NCI-H2081 (cell line): ENCODE measurements around the gene ZSCAN10.
"Not testable (repeated sequence)": the region's sequence is repeated elsewhere in the genome, so short reads cannot be mapped to it uniquely, and the experiment has no call there.

Experiments
- DNase-seq, 2 experiments: peaks; one replicate each; lab custom pipeline; 2025; lab: John Stamatoyannopoulos, UW

ZSCAN10 gene

DNA sequence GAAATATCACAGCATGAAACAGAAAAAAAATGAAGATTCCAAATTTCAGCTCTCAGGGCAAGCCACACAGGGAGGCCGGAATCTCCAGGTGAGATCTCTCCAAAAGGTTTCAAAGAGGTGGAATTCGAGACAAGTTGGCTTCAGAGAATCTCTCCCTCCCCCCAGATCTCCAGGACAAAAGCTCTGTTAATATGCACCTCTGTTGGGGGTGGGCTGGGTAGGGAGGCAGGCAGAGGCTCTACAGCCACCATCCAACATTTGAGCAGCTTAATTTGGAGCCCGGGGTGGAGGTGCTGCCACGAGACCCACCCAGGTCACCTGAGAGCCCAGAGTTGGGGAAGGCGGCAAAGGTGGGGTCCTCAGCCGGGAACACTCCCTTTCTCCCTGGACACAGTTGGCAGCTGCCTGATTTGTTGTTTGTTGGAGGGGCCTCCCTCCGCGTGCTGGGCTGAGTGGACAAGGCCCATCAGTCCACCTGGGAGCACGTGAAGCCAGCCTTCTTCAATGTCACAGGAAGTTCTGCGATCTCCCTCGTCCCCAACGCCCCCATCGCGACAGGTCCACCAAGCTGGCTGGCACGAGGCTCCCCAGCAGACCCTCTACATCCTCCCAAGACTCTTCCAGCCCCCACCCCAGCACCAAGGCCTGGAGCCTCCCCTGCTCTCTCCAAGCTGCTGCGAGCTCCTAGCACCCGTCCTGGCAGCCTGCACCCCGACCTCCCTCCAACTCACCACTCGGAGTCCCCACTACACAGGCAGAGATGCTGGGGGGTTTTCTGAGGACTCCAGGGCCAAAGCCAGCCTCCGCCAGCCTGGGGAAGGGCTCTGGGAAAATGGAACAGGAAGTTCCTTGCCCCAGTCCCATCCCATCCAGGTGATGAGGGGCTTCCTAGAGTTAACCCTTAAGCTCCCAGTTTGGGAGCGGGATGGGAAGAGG, at the start of gene ZSCAN10:
TSS of gene ZSCAN10 (minus strand) at position 836 of the 936 bp plus-strand sequence. CDS start 6,357 bp downstream, outside the sequence.
- no peak for DNase-seq

- no peak for DNase-seq
Measured at GRCh38 chr16:3148256-3149192, 49.4 kb upstream of the ZSCAN10 start.

DNA sequence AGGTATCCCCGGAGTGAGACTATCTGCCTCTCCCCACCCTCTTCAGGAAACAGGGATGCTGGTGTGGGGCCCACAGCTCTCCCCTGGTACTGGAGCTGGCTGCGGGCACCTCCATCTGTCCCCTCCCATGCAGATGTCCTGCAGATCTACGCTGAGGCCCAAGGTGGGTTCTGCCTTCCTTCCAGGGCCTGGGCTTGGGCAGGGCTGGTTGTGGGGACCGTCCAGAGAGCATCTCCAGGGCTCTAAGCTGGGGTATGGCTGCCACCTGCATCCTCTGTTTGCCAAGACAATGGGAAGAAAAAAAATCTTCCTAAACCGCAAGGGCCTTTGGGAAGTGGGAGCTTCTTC, 48.6 kb upstream of the ZSCAN10 start:
- no peak for DNase-seq

DNA sequence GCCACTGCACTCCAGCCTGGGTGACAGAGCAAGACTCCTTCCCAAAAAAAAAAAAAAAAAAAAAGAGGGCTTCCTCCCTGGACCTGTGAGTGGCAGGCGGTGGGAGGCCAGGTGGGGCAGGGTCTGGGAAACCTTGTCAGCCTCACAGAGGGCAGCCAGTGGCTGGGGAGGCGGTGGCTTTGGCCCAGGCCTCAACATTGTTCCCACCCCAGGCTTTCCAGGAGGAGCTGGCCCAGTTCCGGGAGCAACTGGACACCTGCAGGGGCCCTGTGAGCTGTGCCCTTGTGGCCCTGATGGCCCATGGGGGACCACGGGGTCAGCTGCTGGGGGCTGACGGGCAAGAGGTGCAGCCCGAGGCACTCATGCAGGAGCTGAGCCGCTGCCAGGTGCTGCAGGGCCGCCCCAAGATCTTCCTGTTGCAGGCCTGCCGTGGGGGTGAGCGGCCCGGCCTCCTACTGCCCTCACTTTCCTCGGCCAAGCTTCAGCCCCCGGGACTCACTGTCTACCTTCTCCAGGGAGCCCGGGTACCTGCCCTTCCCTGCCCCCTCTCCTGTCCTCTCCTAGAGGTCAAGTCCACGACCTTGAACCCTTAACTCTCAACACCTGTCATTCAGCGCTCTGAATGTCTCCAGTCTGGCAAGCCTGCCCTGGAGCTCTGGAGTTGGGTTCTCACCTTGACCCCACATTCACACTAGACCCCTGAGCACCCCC, 48.1 kb upstream of the ZSCAN10 start:
- no peak for DNase-seq

GRCh38 chr16:3145660-3146059, 46.6 kb upstream of the ZSCAN10 start:
- no peak for DNase-seq

- DNase-seq, result no peak
Measured at GRCh38 chr16:3145151-3145550, 46.1 kb upstream of the ZSCAN10 start.

DNA sequence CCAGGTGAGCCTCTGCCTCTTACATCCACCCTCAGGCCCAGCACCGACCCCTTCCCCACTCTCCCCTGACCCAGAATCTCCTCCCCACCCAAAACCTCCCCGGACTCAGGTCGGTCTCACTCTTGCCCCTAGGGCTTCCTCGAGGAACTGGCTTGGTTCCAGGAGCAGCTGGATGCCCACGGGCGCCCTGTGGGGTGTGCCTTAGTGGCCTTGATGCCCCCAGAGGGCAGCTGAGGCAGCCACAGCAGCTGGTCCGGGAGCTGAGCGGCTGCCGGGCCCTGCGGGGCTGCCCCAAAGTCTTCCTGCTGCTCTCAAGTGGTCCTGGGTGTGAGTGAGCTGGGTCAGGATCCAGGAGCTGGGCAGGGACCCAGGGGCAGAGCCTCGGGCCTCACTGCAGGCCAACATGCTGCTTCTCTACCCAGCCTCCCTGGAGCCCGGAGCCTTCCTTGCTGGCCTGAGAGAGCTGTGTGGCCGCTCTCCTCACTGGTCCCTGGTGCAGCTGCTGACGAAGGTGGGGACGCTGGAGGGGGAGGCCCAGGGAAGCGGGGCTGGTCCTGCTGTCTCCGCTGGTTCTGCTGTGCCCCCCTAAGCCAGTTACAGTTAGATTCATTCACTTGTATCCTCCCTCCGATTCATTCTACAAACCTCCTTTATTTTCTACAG, 45.4 kb upstream of the ZSCAN10 start:
- DNase-seq, result no peak

- DNase-seq, result no peak
Measured at GRCh38 chr16:3143598-3144320, 44.7 kb upstream of the ZSCAN10 start.

GRCh38 chr16:3143189-3143588, 44.1 kb upstream of the ZSCAN10 start:
- DNase-seq, result no peak

GRCh38 chr16:3142770-3143169, 43.7 kb upstream of the ZSCAN10 start:
- DNase-seq, result no peak

DNA sequence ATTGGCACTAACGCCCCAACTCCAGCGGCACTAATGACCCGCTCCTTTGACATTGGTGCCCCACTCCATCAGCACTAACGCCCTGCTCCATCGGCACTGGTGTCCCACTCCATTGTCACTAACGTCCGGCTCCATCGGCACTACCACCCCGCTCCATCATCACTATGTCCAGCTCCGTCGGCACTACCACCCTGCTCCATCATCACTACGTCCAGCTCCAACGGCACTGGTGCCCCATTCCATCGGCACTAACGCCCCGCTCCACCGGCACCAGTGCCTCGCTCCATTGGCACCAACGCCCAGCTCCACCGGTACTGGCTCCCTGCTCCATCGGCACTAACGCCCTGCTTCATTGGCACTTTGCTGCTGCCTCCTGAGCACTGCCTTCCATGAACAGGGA, 43.2 kb upstream of the ZSCAN10 start:
- no peak for DNase-seq

GRCh38 chr16:3141781-3142311, 42.8 kb upstream of the ZSCAN10 start:
- no peak for DNase-seq

- DNase-seq, result no peak
Measured at GRCh38 chr16:3140603-3141427, 41.7 kb upstream of the ZSCAN10 start.

- not testable (repeated sequence) for DNase-seq
Measured at GRCh38 chr16:3139561-3139960, 40.5 kb upstream of the ZSCAN10 start.

- DNase-seq, result no peak
Measured at GRCh38 chr16:3138823-3139426, 39.8 kb upstream of the ZSCAN10 start.

DNA sequence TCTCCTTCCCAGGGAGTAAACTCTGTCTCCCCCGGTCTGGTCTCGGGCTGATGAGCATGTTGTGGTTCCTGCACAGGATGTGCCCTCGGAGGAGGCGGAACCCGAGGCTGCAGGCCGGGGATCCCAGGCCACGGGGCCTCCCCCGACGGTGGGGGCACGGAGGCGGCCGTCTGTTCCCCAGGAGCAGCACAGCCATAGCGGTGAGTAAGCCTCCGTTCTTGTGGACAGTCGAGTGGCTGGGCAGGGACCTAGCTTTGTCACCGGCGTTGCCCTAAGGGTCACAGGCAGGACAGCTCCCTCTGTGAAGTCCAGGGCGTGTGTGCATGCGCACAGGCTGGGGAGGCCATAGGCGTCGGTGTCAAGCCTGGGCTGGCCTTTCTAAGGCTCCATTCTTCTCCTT, 39.2 kb upstream of the ZSCAN10 start:
- DNase-seq, result no peak

DNA sequence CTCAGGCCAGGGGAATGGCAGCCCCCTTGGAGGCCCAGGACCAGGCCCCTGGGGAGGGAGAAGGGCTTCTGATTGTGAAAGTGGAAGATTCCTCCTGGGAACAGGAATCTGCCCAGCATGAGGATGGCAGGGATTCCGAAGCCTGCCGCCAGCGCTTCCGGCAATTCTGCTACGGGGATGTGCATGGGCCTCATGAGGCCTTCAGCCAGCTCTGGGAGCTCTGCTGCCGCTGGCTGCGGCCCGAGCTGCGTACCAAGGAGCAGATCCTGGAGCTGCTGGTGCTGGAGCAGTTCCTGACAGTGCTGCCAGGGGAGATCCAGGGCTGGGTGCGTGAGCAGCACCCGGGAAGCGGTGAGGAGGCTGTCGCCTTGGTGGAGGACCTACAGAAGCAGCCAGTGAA, 38.2 kb upstream of the ZSCAN10 start:
- no peak for DNase-seq

- no peak for DNase-seq
Measured at GRCh38 chr16:3135126-3135715, 36.1 kb upstream of the ZSCAN10 start.
